NCI-H2196 (cell line): ENCODE measurements around the gene KANSL2.

ENCODE experiments used
- DNase-seq: peaks from one replicate; lab custom pipeline; 2025; ENCODE audit not compliant: unreplicated experiment; lab: John Stamatoyannopoulos, UW

The KANSL2 gene

GRCh38 chr12:48613321-48613720, 68.7 kb downstream of the KANSL2 start:
- no peak for DNase-seq
